ENCODE results near the gene SPZ1.

GRCh38 chr5:80299601-80300000, 20.2 kb upstream of the SPZ1 start:
- no peak for TF ChIP-seq POLR2A (IDR thresholded peaks at IDR 0.05)
- no peak for TF ChIP-seq CTCF (IDR thresholded peaks at IDR 0.05 in 4 of 5, conservative IDR thresholded peaks at IDR 0.05 in 1 of 5)

Measured in gastrocnemius medialis (tissue), 4 donors.